Testis (tissue), 2 donors: ENCODE measurements around the gene HLCS.

Experiments
- CTCF ChIP-seq, 3 experiments: fragments of 450-650 bp in 2 of 3; fragments of 200-600 bp in 1 of 3; sonication (generic) in 1 of 3; IDR thresholded peaks; one replicate each; pipeline ENCODE4 v1.5.1; 2016 to 2019; ENCODE audit warnings: antibody characterized with exemption in 3 of 3, mild to moderate bottlenecking in 2 of 3, moderate library complexity in 1 of 3
- POLR2A ChIP-seq: fragments of 450-650 bp; IDR thresholded peaks from one replicate; pipeline ENCODE4 v1.6.1; 2017; ENCODE audit warnings: antibody characterized with exemption, mild to moderate bottlenecking, moderate library complexity

- TF ChIP-seq CTCF (IDR thresholded peaks at IDR 0.05) (no peak), POLR2A (no peak)
These were observed 175.3 kb downstream of the HLCS start for GRCh38 chr21:36791180-36791579.
